HG03064 (cell line): ENCODE data around the gene NPBWR2.
"Not testable (repeated sequence)": the region's sequence is repeated elsewhere in the genome, so short reads cannot be mapped to it uniquely, and the experiment has no call there.

ENCODE experiments used
- ATAC-seq: cut with Tn5 transposase; IDR thresholded peaks from one replicate; pipeline ENCODE4 v1.9.1; 2021; ENCODE audit warnings: low read depth; ENCODE audit not compliant: unreplicated experiment

NPBWR2 gene

GRCh38 chr20:64090165-64090564, 17.2 kb downstream of the NPBWR2 start:
- ATAC-seq: no peak

- not testable (repeated sequence) for ATAC-seq
Observed at GRCh38 chr20:64088586-64088985, 18.8 kb downstream of the NPBWR2 start.

- ATAC-seq: not testable (repeated sequence)
Observed at GRCh38 chr20:64087226-64087825, 20.0 kb downstream of the NPBWR2 start.

- ATAC-seq: no peak
Observed at GRCh38 chr20:64086801-64087200, 20.6 kb downstream of the NPBWR2 start.

- no peak for ATAC-seq
Observed at GRCh38 chr20:64084685-64085152, 22.6 kb downstream of the NPBWR2 start.

GRCh38 chr20:64083804-64084684, 23.3 kb downstream of the NPBWR2 start, which contains the start of gene LKAAEAR1:
TSS of gene LKAAEAR1 (minus strand) at chr20:64084398. CDS start at chr20:64084219, 179 bp downstream.
- no peak for ATAC-seq

- ATAC-seq: no peak
Observed at GRCh38 chr20:64083378-64083803, 24.0 kb downstream of the NPBWR2 start.

GRCh38 chr20:64082820-64083377, 24.5 kb downstream of the NPBWR2 start:
- ATAC-seq: no peak

- ATAC-seq: no peak
Observed at GRCh38 chr20:64082126-64082731, 25.1 kb downstream of the NPBWR2 start.

- no peak for ATAC-seq
Observed at GRCh38 chr20:64081624-64081964, 25.8 kb downstream of the NPBWR2 start.

- no peak for ATAC-seq
Observed at GRCh38 chr20:64080813-64081623, 26.3 kb downstream of the NPBWR2 start.

GRCh38 chr20:64080013-64080812, 27.2 kb downstream of the NPBWR2 start, which contains the start of gene OPRL1:
TSS of gene OPRL1 (plus strand) at chr20:64080082. CDS start at chr20:64092721, 12,639 bp downstream.
- ATAC-seq: no peak

- ATAC-seq: no peak
Observed at GRCh38 chr20:64079273-64080012, 27.9 kb downstream of the NPBWR2 start, which contains the start of gene RGS19. TSS of gene RGS19 (minus strand) at chr20:64079518. CDS start at chr20:64076886, 2,632 bp downstream.

- no peak for ATAC-seq
Observed at GRCh38 chr20:64078934-64079272, 28.5 kb downstream of the NPBWR2 start.

- no peak for ATAC-seq
Observed at GRCh38 chr20:64077876-64078551, 29.4 kb downstream of the NPBWR2 start.

- no peak for ATAC-seq
Observed at GRCh38 chr20:64077541-64077875, 29.9 kb downstream of the NPBWR2 start.

- ATAC-seq: peak; percentile 32
Observed at GRCh38 chr20:64077094-64077493, 30.3 kb downstream of the NPBWR2 start.
